ENCODE measurements around the gene NFYB.

- no peak for TF ChIP-seq CTCF (IDR thresholded peaks at IDR 0.05; ENCODE audit: low read length)
- TF ChIP-seq EZH2 (IDR thresholded peaks at IDR 0.05; ENCODE audit: borderline replicate concordance, low read length) = no peak
Observed at GRCh38 chr12:104136577-104136976, 1.4 kb downstream of the NFYB start.
